Neural progenitor cell (in vitro differentiated cells): ENCODE measurements around the gene RELA. TPM values are rescaled to one million over a fixed set of nuclear protein-coding genes. Genes with fewer than 3 reads are reported as not detected.
A peak's percentile ranks its signal among the peaks of the same experiment; 100 is the strongest.

Experiments used
- DNase-seq: peaks from one replicate; pipeline ENCODE4 v3.0.0-alpha.2; 2016; ENCODE audit warnings: low spot score
- H2AFZ ChIP-seq: fragments of 200-600 bp; sonication (generic); replicated peaks from 2 replicates; pipeline ENCODE4 v1.6.1; 2016; ENCODE audit warnings: antibody characterized with exemption
- H3F3A ChIP-seq: fragments of 200-600 bp; sonication (generic); 2 replicates; pipeline ENCODE4 v1.6.1; 2016; ENCODE audit warnings: antibody characterized with exemption, low read depth
- H3K27ac ChIP-seq: fragments of 200-600 bp; sonication (generic); 2 replicates; pipeline ENCODE4 v1.5.1; 2016; ENCODE audit warnings: mild to moderate bottlenecking
- H3K27me3 ChIP-seq: fragments of 200-600 bp; sonication (generic); 2 replicates; pipeline ENCODE4 v1.6.1; 2016; ENCODE audit warnings: mild to moderate bottlenecking, moderate library complexity
- H3K36me3 ChIP-seq: fragments of 200-600 bp; sonication (generic); 2 replicates; pipeline ENCODE4 v1.5.1; 2016
- H3K4me1 ChIP-seq: fragments of 200-600 bp; sonication (generic); 2 replicates; pipeline ENCODE4 v1.6.1; 2016; ENCODE audit warnings: mixed run types
- H3K4me2 ChIP-seq: fragments of 200-600 bp; sonication (generic); 2 replicates; pipeline ENCODE4 v1.6.1; 2016
- H3K4me3 ChIP-seq: fragments of 200-600 bp; sonication (generic); 2 replicates; pipeline ENCODE4 v1.5.1; 2016
- H3K79me2 ChIP-seq: fragments of 200-600 bp; sonication (generic); 2 replicates; pipeline ENCODE4 v1.6.1; 2016; ENCODE audit warnings: low read depth
- H3K9ac ChIP-seq: fragments of 200-600 bp; sonication (generic); 2 replicates; pipeline ENCODE4 v1.6.1; 2016
- H3K9me3 ChIP-seq: fragments of 200-600 bp; sonication (generic); 2 replicates; pipeline ENCODE4 v1.5.1; 2016; ENCODE audit warnings: low read depth
- H4K20me1 ChIP-seq: fragments of 200-600 bp; sonication (generic); 2 replicates; pipeline ENCODE4 v1.6.1; 2016; ENCODE audit warnings: low read depth
- H3K27ac Mint-ChIP-seq: 3 replicates; pipeline ENCODE4 v1.8.0; 2021; ENCODE audit warnings: mixed read lengths
- H3K27me3 Mint-ChIP-seq: 2 replicates; pipeline ENCODE4 v1.8.0; 2022; ENCODE audit warnings: low read depth, mild to moderate bottlenecking, inconsistent platforms, moderate library complexity, mixed read lengths; ENCODE audit not compliant: insufficient read depth
- H3K36me3 Mint-ChIP-seq: 3 replicates; pipeline ENCODE4 v1.8.0; 2021; ENCODE audit warnings: mixed read lengths
- H3K4me1 Mint-ChIP-seq: 3 replicates; pipeline ENCODE4 v1.8.0; 2021; ENCODE audit warnings: mixed read lengths
- H3K4me3 Mint-ChIP-seq: 3 replicates; pipeline ENCODE4 v1.8.0; 2021; ENCODE audit warnings: mild to moderate bottlenecking, moderate library complexity, mixed read lengths
- H3K9me3 Mint-ChIP-seq: 3 replicates; pipeline ENCODE4 v1.8.0; 2020; ENCODE audit warnings: mixed read lengths
- CTCF ChIP-seq: fragments of 200-600 bp; sonication (generic); IDR thresholded peaks from 2 replicates; pipeline ENCODE4 v1.5.1; 2017; ENCODE audit warnings: antibody characterized with exemption, mild to moderate bottlenecking
- EZH2 ChIP-seq: fragments of 200-600 bp; sonication (generic); IDR thresholded peaks from 2 replicates; pipeline ENCODE4 v1.6.1; 2017; ENCODE audit warnings: antibody characterized with exemption, mild to moderate bottlenecking, moderate library complexity
- EZH2phosphoT487 ChIP-seq: fragments of 200-600 bp; sonication (generic); IDR thresholded peaks from 2 replicates; pipeline ENCODE4 v1.6.1; 2017; ENCODE audit warnings: antibody characterized with exemption
- total RNA-seq: library from RNA; depleted of rRNA; stranded (reverse); fragments of >200 nt; gene quantifications from 2 replicates; pipeline ENCODE4 v1.2.3, GENCODE V29; 2015; ENCODE audit warnings: low replicate concordance

The RELA gene
- total RNA-seq, 1 donor from 2014 or later = 11.0 TPM

GRCh38 chr11:65658174-65659021 is 4.3 kb downstream of the RELA start:
- peaks cover 17% of the 10 kb centered on the region for H3K79me2 ChIP-seq
- peaks cover 6% of the 10 kb centered on the region for H4K20me1 ChIP-seq
- Mint-ChIP-seq H3K27ac (no peak overlapping the region), H3K4me3 (no peak overlapping the region), H3K27me3 (peaks cover 3% of the 10 kb centered on the region), H3K36me3 (peaks cover 39% of the 10 kb centered on the region), H3K9me3 (no peaks in the 10 kb centered on the region), H3K4me1 (peaks cover 11% of the 10 kb centered on the region)
- no peak overlapping the region for H3K4me3 ChIP-seq
- peaks cover 19% of the 10 kb centered on the region for H3F3A ChIP-seq
- H3K36me3 ChIP-seq = no peaks in the 10 kb centered on the region
- no peak for DNase-seq
- H3K4me1 ChIP-seq = peaks cover 6% of the 10 kb centered on the region
- no peak for TF ChIP-seq EZH2
- TF ChIP-seq CTCF = no peak
- TF ChIP-seq EZH2phosphoT487 = no peak
- H3K4me2 ChIP-seq = no peak overlapping the region
- H2AFZ ChIP-seq = no peak overlapping the region
- no peak overlapping the region for H3K9ac ChIP-seq
- H3K27ac ChIP-seq = no peak overlapping the region
- H3K9me3 ChIP-seq = no peaks in the 10 kb centered on the region
- H3K27me3 ChIP-seq = no peaks in the 10 kb centered on the region

GRCh38 chr11:65657426-65657825 is 5.3 kb downstream of the RELA start:
- Histone ChIP-seq H3K4me1 (peaks cover 11% of the 10 kb centered on the region), H3K79me2 (peaks cover 15% of the 10 kb centered on the region), H3K27me3 (no peaks in the 10 kb centered on the region), H3K9ac (no peak overlapping the region), H2AFZ (no peak overlapping the region), H3K4me2 (no peak overlapping the region), H3K9me3 (no peaks in the 10 kb centered on the region), H4K20me1 (peaks cover 6% of the 10 kb centered on the region), H3F3A (peaks cover 24% of the 10 kb centered on the region), H3K36me3 (no peaks in the 10 kb centered on the region), H3K27ac (no peak overlapping the region), H3K4me3 (no peak overlapping the region)
- H3K36me3 Mint-ChIP-seq = peaks cover 42% of the 10 kb centered on the region
- H3K4me1 Mint-ChIP-seq = peaks cover 19% of the 10 kb centered on the region
- no peak overlapping the region for H3K27ac Mint-ChIP-seq
- TF ChIP-seq EZH2 (no peak), EZH2phosphoT487 (no peak), CTCF (no peak)
- H3K9me3 Mint-ChIP-seq = no peaks in the 10 kb centered on the region
- peaks cover 3% of the 10 kb centered on the region for H3K27me3 Mint-ChIP-seq
- H3K4me3 Mint-ChIP-seq = peak overlapping the region; percentile 57
- no peak for DNase-seq

DNA sequence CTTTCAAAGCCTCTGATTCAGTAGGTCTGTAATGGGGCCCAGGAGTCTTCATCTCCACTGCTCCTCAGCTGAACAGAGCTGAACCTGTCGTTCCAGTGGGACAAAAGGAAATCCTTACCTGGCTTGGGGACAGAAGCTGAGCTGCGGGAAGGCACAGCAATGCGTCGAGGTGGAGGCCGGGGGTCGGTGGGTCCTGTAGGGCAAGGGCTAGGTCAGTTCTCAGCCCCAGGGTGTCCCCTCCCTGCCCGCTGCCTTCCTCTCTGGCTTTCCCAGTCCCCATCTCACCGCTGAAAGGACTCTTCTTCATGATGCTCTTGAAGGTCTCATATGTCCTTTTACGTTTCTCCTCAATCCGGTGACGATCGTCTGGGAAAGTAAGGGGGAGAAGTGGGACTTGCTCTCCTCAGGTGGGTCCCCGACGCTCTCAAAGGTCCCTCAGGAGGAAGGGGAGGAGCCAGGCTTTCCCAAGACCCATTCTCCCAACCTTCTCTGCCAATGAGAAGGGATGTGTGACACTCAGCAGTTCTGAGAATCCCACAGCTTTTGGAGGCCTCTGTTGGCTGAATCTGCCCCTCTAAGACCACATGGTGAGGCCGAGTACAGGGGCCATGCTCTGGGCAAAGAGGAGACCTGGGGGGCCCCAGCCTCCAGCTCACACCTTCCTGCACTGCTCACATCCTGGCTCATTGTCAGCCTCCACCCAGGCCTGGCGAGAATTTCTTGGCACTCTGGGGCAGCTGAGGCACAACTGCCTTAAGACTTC is 7.0 kb downstream of the RELA start:
- Mint-ChIP-seq H3K4me3 (no peak overlapping the region), H3K27ac (no peak overlapping the region), H3K9me3 (no peaks in the 10 kb centered on the region), H3K4me1 (peaks cover 29% of the 10 kb centered on the region), H3K36me3 (peaks cover 42% of the 10 kb centered on the region), H3K27me3 (peaks cover 3% of the 10 kb centered on the region)
- Histone ChIP-seq H3K4me2 (no peak overlapping the region), H3K4me1 (peaks cover 11% of the 10 kb centered on the region), H3K4me3 (no peak overlapping the region), H3K9me3 (no peaks in the 10 kb centered on the region), H3K79me2 (no peaks in the 10 kb centered on the region), H3K9ac (no peak overlapping the region), H3K27me3 (no peaks in the 10 kb centered on the region), H3F3A (peaks cover 36% of the 10 kb centered on the region), H3K27ac (no peak overlapping the region), H2AFZ (no peak overlapping the region), H3K36me3 (no peaks in the 10 kb centered on the region), H4K20me1 (peaks cover 13% of the 10 kb centered on the region)
- TF ChIP-seq CTCF = no peak
- TF ChIP-seq EZH2 = no peak
- no peak for TF ChIP-seq EZH2phosphoT487
- no peak for DNase-seq
